Suprapubic skin (tissue), 4 donors: Measurements from ENCODE around the gene KRTAP1-4. TPM values are rescaled to one million over a fixed set of nuclear protein-coding genes. Genes with fewer than 3 reads are reported as not detected.
"Not testable (repeated sequence)": the region's sequence is repeated elsewhere in the genome, so short reads cannot be mapped to it uniquely, and the experiment has no call there.

Source experiments
- DNase-seq, 2 donors: peaks; one replicate each; pipeline ENCODE4 v3.0.0-alpha.2; 2019; ENCODE audit warnings: low spot score in 2 of 2
- H3K27ac ChIP-seq: fragments of 200-600 bp; sonication (generic); one replicate; pipeline ENCODE4 v1.5.1; 2019
- H3K27me3 ChIP-seq: fragments of 200-600 bp; sonication (generic); one replicate; pipeline ENCODE4 v1.5.1; 2019
- H3K36me3 ChIP-seq: fragments of 200-600 bp; sonication (generic); one replicate; pipeline ENCODE4 v1.5.1; 2019
- H3K4me1 ChIP-seq: fragments of 200-600 bp; sonication (generic); one replicate; pipeline ENCODE4 v1.5.1; 2019
- H3K4me3 ChIP-seq: fragments of 200-600 bp; sonication (generic); one replicate; pipeline ENCODE4 v1.5.1; 2019; ENCODE audit warnings: mild to moderate bottlenecking
- H3K9me3 ChIP-seq: fragments of 200-600 bp; sonication (generic); one replicate; pipeline ENCODE4 v1.5.1; 2019
- CTCF ChIP-seq, 2 donors: fragments of 200-600 bp in 1 of 2; fragments of 450-650 bp in 1 of 2; sonication (generic) in 1 of 2; IDR thresholded peaks; one replicate each; pipeline ENCODE4 v1.5.1; 2016 to 2019; ENCODE audit warnings: antibody characterized with exemption in 2 of 2, mild to moderate bottlenecking in 1 of 2, moderate library complexity in 1 of 2
- EP300 ChIP-seq: sonication (generic); formaldehyde crosslinking; IDR thresholded peaks from one replicate; pipeline ENCODE4 v1.6.1; 2017; ENCODE audit warnings: antibody characterized with exemption
- POLR2A ChIP-seq, 2 donors: fragments of 450-650 bp; IDR thresholded peaks; one replicate each; pipeline ENCODE4 v1.6.1; 2017; ENCODE audit warnings: antibody characterized with exemption in 2 of 2, mild to moderate bottlenecking in 2 of 2, moderate library complexity in 2 of 2
- POLR2AphosphoS5 ChIP-seq, 3 donors: sonication (generic); formaldehyde crosslinking; IDR thresholded peaks; one replicate each; pipeline ENCODE4 v1.6.1; 2017; ENCODE audit warnings: antibody characterized with exemption in 3 of 3
- WGBS: methylation state at CpG from one replicate; pipeline ENCODE4 v1.1.5; 2018; 5-methylcytosine and 5-hydroxymethylcytosine counted together
- total RNA-seq, 4 donors: library from RNA; depleted of rRNA; stranded (reverse); fragments of >200 nt; gene quantifications; one replicate each; pipeline ENCODE4 v1.1.0, GENCODE V29; 2016

Gene KRTAP1-4
- total RNA-seq, 4 donors from 2014 or later = 3.2 TPM; not detected in 3

GRCh38 chr17:41001795-41002194, 28.2 kb downstream of the KRTAP1-4 start:
- TF ChIP-seq POLR2A (IDR thresholded peaks at IDR 0.05) = no peak
- no peak for TF ChIP-seq CTCF (IDR thresholded peaks at IDR 0.05)
- TF ChIP-seq POLR2AphosphoS5 (IDR thresholded peaks at IDR 0.05) = no peak
- no peak for TF ChIP-seq EP300

GRCh38 chr17:40999563-40999962, 30.4 kb downstream of the KRTAP1-4 start, which contains the start of gene KRTAP3-2:
KRTAP3-2 (minus strand) TSS chr17:40999906; CDS start chr17:40999853, 53 bp downstream.
- 84% methylated on average over 6 of the region's 6 CpGs for WGBS
- not testable (repeated sequence) for H3K27ac ChIP-seq, H3K4me1 ChIP-seq, H3K4me3 ChIP-seq, DNase-seq, H3K36me3 ChIP-seq, H3K27me3 ChIP-seq, H3K9me3 ChIP-seq

More at GRCh38 chr17:41001795-41002194, 28.2 kb downstream of the KRTAP1-4 start:
- DNase-seq = no peak
- Histone ChIP-seq H3K36me3 (no peaks in the 10 kb centered on the region), H3K27me3 (no peaks in the 10 kb centered on the region), H3K4me3 (no peak overlapping the region), H3K9me3 (no peaks in the 10 kb centered on the region), H3K27ac (no peak overlapping the region), H3K4me1 (no peaks in the 10 kb centered on the region)
- WGBS = 82% methylated on average over 4 of the region's 4 CpGs

GRCh38 chr17:40997361-40997760, 32.6 kb downstream of the KRTAP1-4 start:
- no peak for DNase-seq
- Histone ChIP-seq H3K27ac (no peak overlapping the region), H3K9me3 (no peaks in the 10 kb centered on the region), H3K4me3 (no peak overlapping the region), H3K27me3 (no peaks in the 10 kb centered on the region), H3K4me1 (no peaks in the 10 kb centered on the region), H3K36me3 (no peaks in the 10 kb centered on the region)
- WGBS = 78% methylated on average over 2 of the region's 2 CpGs
- no peak for TF ChIP-seq POLR2A (IDR thresholded peaks at IDR 0.05)
- no peak for TF ChIP-seq POLR2AphosphoS5 (IDR thresholded peaks at IDR 0.05)
- TF ChIP-seq EP300 = no peak
- TF ChIP-seq CTCF (IDR thresholded peaks at IDR 0.05) = no peak

GRCh38 chr17:40996829-40997228, 33.2 kb downstream of the KRTAP1-4 start:
- 89% methylated on average over 4 of the region's 4 CpGs for WGBS
- Histone ChIP-seq H3K4me1 (no peaks in the 10 kb centered on the region), H3K36me3 (no peaks in the 10 kb centered on the region), H3K27me3 (no peaks in the 10 kb centered on the region), H3K9me3 (no peaks in the 10 kb centered on the region), H3K4me3 (no peak overlapping the region), H3K27ac (no peak overlapping the region)
- no peak for TF ChIP-seq CTCF (IDR thresholded peaks at IDR 0.05)
- no peak for TF ChIP-seq POLR2A (IDR thresholded peaks at IDR 0.05)
- no peak for TF ChIP-seq EP300
- no peak for TF ChIP-seq POLR2AphosphoS5 (IDR thresholded peaks at IDR 0.05)
- no peak for DNase-seq

- Histone ChIP-seq H3K4me1 (no peaks in the 10 kb centered on the region), H3K9me3 (no peaks in the 10 kb centered on the region), H3K27ac (no peak overlapping the region), H3K36me3 (no peaks in the 10 kb centered on the region), H3K4me3 (no peak overlapping the region), H3K27me3 (no peaks in the 10 kb centered on the region)
- WGBS = 89% methylated on average over 1 of the region's 1 CpG
- no peak for DNase-seq
- TF ChIP-seq POLR2AphosphoS5 (IDR thresholded peaks at IDR 0.05) (no peak), CTCF (IDR thresholded peaks at IDR 0.05) (no peak)
These were observed 34.9 kb downstream of the KRTAP1-4 start for GRCh38 chr17:40995116-40995515.

- H3K36me3 ChIP-seq = no peaks in the 10 kb centered on the region
- 66% methylated on average over 4 of the region's 4 CpGs for WGBS
- H3K27ac ChIP-seq = no peak within 1 kb of the TSS
- no peak within 1 kb of the TSS for H3K4me3 ChIP-seq
- DNase-seq = no peak
- H3K9me3 ChIP-seq = no peaks in the 10 kb centered on the region
- H3K4me1 ChIP-seq = no peaks in the 10 kb centered on the region
- no peak for TF ChIP-seq POLR2AphosphoS5 (IDR thresholded peaks at IDR 0.05)
- TF ChIP-seq CTCF (IDR thresholded peaks at IDR 0.05) = no peak
- TF ChIP-seq POLR2A (IDR thresholded peaks at IDR 0.05) = no peak
- TF ChIP-seq EP300 = no peak
- H3K27me3 ChIP-seq = no peaks in the 10 kb centered on the region
These were observed 36.2 kb downstream of the KRTAP1-4 start, which contains the start of gene KRTAP3-3 for GRCh38 chr17:40993839-40994238. KRTAP3-3 (minus strand) TSS chr17:40994164; CDS start chr17:40994097, 67 bp downstream.
